HG03571 (cell line): Measurements from ENCODE around the gene MUC5B.

ENCODE experiments used
- ATAC-seq: cut with Tn5 transposase; IDR thresholded peaks from one replicate; pipeline ENCODE4 v1.9.1; 2021; ENCODE audit not compliant: unreplicated experiment

The MUC5B gene

DNA sequence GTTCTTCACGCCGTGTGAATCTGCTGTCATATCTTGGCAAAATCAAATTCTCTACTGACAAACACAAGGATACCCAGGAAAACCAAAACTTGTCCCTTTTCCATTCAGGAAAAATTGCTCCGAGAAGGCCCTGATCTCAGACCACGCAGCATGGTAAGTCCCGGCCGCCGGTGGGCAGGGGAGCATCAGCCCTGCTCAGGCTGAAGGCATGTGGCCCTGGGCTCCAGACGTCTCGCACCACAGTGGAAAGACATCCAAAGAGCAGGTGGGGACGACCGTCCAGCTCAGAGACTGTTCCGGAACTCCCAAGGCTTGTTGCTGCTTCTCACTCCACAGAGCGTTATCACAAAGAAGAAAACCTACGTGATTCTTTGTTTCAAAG is 56.8 kb downstream of the MUC5B start:
- ATAC-seq, result no peak

DNA sequence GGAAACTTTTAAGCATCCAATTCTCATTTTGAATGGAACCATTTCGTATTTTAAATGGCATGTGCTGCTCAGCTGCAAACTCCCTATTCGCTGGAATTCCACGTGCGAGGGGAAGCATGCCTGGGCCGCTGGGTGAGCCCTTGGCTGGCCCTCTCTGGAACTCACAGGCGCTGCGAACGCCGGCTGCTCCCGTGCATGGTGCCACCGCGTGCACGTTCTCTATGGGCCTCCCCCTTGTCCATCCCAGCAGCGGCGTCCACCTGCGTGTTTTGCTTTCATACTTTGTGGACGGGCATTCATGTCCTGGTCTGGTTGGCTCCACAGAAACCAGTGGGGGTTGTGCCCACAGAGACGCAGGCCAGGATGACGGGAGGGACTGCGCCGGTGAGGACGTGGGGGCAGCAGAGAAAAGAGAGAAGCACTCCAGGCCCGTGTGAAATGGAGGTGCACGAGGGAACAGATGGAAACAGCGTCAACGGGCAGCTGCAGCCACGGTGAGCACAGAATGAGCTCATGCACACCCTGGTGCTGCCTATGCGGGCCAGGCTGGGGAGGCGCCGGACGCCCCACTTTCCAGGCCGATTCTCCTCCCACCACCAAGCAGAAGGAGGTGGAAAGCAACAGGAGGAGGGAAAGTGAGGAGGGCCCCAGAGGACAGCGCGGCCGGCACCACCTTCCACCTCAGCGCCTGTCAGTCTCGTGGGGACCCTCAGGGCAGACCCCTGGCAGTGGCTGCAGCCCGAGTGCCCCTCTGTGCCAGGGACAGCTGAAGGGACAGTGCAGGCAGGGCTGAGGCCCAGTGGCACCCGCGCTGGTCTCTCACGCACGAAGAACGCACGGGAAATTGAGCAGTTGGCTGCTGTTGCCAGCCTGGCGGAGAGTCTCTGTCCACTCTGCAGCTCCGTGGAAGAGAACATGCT is 57.5 kb downstream of the MUC5B start:
- ATAC-seq, result no peak

DNA sequence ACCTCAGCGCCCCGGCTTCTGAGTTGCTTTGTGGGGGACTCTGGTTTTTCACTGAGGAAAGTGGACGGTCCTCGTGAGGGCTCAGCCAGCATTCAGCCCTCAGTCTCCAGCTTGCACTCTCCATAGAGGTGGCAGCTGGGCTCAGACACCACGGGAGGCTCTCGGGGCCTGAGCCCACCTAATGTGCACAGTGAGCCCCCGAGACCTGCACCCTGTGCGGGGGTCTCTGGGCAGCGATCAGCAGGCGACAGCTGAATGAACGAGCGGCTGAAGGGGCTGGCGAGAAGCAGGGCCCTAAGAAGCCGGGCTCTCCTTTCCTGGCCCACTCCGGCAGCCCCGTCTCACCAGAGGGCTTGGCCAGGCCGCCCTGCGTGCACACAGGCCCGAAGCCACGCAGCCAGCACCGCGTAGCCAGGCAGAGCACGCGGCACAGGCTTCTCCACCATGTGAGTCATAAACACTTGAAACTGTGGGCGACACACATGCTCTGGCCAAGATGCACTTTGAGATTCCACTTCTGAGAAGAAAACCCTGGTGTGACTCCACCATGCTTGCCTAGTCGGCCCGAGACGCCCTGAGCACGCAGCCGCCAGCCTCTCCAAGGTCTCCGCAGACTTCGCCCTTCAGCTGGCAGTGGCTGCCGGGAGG is 58.6 kb downstream of the MUC5B start:
- no peak for ATAC-seq

DNA sequence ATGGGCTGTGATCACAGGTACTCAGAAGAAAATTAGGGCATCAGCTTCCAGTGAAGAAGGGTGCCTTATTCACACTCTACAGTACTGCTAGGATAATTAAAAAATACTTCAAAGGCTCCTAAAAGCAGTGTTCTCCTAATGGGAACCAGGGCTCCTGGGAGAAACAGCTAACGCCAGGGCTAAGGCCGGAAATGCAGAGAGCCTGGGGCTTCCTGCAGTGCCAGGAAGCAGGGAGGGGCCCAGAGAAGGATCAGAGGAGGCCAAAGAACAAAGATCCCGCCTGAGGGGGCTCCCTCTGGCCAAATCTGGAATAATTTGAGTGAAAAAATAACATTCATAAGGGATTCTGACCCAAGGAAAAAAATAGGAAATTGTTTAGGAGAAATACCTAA is 59.1 kb downstream of the MUC5B start:
- ATAC-seq, result no peak

DNA sequence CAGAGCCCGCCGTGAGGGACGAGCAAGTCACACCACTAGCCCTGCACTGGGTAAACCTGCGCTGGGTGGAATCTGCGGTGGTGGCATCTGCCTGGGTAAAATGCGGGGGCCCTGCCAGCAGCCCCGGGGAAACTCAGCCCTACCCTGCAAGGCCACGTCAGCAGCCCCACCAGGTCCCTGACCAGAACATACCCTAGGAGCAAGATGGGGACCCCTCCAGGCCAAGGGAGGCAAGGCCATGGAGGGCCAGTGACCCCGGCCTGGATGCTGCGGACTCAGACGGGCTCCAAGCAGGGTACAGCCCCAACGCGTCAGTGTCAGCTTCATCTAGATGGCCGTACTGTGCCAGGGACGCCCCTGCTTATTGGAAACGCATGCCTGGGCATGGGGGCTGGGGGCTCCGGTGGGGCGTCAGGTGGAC is 60.2 kb downstream of the MUC5B start:
- ATAC-seq, result no peak

DNA sequence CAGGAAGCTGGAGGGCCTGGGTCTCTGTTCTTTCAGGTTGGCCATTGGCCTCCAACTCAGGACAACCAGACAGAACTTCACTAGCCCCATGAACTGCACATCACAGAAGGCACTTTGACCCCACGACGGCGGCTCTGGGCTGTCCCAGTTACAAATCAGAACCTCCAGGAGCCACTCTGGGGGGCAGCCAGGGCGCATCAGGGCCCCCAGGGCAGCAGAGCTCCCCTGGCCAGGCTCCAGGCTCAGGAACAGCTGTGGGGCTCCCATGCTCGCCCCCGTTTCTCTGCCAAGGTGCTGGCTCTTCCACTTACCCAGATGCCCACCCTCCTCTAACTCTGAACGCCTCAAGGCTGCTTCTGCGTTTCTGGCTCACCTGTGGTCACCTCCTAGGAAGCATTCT is 61.0 kb downstream of the MUC5B start:
- no peak for ATAC-seq

DNA sequence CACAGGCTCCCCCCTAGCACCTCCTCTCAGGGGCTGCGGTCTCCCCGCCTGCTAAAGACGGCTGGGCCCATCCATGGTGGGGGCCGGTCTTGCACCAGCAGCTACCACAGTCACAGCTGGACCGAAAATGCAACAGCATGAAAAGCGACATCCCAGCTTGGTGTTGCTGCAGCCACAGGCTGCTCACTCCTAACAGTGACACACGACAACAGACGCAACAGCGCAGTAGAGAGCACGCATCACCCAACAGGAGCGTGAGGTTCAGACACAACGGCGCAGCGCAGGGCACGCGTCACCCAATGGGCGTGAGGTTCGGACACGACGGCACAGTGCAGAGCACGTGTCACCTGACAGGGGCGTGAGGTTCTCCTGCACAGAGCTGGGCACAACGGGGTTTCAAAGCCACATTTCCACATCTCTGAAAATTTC is 62.5 kb downstream of the MUC5B start:
- ATAC-seq, result no peak

DNA sequence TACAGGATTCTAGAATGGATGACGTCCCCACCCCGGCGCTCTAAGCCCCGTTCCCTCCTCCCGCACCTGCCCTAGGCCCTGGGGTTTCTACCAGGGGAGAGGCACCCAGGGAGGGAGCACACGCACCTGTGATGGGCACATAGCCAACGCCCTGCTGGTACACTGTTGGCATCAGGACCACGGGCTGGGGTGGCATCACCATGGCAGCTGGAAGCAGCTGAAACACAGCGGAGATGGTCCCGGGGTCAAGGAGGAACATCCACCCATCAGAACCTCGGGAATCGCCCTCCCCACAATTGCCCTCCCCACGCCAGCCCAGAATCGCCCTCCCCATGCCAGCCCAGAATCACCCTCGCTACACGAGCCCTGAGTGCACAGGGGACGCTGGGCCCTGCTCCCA is 63.0 kb downstream of the MUC5B start:
- no peak for ATAC-seq

DNA sequence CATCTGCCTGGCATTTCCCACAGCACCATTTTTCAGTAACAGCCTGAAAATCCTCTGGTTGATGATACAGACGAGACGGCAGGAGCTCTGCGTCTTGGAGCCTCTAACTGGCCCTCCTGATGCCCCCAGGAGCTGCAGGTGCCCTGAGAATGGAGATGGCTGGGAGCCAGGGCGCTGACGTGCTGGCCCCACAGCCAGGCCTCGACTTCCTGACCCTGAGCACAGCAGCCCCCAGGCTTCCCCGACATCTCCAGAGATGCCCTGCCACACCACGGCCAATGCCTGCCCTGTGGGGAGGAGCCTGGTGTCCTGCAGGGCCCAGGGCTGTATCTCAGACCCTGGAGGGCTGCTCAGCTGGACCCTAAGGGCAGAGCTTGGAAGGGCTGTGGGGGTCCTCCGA is 65.1 kb downstream of the MUC5B start:
- no peak for ATAC-seq

DNA sequence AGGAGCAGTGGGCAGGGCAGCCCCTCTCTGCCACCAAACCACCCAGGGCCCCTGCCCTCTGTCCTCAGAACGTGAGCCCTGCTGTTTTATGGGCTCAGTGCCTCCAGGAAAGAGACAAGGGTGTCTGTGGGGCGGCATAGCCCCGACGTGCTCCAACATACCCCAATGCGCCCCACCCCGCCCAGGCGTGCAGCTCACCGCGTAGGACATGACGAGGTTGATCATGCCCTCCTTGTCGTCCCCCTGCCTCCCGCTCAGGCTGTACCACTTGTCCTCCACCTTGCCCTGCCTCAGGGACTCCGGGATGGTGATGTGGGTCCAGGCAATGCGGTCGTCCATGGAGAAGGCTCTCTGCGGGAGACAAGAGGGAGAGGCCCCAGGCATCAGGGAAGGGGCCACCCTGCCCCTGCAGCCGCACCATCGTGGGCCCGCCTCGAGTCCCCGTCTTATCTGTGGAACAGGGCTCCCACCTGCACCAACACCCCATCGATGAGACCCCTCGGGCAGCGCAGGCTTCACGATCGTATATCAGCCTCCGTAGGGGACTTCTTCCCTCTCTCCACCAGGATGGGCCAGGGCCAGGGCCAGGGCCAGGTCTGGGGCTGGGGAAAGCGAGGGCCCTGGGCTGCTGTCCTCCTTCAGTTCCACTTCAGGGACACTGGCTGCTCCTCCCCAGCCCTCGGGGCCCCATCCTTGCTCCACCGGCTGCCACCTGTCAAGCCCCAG is 65.7 kb downstream of the MUC5B start:
- no peak for ATAC-seq

DNA sequence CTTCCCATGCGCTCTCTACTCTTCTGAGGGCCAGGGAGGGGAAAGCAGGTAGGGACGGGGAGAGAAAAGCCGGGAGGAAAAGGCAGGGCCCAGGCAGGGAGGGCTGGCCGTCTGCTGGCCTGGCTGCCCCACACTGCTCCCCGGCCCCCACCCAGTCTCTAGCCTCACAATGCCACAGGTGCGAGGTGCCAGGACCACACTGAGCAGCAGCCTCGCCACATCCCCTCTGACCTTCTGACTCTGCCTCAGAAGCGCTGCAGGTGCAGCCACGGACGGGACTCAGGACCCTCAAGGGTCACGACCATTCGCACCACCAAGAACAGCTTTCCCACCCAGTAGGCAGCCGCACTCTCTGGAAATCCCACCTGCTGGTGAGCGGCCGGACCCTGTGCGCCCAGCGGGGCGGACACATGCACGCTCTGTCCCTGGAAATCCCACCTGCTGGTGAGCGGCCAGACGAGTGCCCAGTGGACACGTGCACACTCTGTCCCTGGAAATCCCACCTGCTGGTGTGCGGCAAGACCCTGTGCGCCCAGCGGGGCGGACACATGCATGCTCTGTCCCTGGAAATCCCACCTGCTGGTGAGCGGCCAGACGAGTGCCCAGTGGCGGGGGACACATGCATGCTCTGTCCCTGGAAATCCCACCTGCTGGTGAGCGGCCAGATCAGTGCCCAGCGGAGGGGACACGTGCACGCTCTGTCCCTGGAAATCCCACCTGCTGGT is 66.5 kb downstream of the MUC5B start:
- no peak for ATAC-seq

DNA sequence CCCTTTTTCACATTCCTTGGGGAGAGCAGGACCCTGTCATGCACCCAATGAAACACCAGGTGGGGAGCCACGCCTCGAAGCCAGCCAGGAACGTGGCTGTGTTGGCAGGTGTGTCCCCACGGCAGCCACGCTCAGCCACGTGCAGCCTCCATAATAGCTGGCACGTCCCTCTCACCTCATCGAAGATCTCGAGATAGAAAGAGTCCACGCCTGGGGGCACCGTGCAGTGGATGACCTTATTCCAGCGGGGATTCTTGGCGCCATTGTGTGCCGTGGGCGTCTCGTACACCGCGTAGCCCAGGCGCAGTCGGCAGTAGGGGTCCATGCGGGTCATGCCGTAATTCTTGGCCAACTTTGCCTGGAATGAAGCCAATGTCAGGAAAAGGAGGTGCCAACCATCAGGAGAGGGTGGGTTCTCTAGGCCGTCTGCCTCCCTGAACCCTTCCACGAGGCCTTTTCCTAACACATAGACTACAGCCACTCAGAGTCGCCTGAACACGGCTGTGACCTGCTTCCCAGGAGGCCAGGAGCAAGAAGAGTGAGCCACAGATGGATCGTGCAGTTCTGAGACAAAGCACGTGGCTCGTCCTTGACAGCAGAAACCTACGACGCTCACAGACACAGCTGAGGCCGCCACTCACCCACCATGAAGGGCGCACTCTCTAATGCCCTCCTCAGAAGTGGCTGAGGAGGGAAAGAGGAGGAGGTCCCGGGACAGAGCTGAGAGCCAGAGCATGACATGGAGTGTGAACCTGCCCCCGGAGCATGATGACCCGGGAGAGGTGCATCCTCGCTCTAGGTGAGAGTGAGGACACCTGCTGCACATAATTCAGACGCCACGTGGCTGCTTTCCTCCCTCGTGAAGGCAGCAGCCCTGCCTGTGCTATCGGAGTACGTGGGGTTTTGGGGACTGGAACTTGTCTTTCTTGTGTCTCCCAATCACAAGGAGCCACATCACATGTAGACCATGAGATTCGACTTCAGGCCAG is 67.5 kb downstream of the MUC5B start:
- ATAC-seq, result no peak

DNA sequence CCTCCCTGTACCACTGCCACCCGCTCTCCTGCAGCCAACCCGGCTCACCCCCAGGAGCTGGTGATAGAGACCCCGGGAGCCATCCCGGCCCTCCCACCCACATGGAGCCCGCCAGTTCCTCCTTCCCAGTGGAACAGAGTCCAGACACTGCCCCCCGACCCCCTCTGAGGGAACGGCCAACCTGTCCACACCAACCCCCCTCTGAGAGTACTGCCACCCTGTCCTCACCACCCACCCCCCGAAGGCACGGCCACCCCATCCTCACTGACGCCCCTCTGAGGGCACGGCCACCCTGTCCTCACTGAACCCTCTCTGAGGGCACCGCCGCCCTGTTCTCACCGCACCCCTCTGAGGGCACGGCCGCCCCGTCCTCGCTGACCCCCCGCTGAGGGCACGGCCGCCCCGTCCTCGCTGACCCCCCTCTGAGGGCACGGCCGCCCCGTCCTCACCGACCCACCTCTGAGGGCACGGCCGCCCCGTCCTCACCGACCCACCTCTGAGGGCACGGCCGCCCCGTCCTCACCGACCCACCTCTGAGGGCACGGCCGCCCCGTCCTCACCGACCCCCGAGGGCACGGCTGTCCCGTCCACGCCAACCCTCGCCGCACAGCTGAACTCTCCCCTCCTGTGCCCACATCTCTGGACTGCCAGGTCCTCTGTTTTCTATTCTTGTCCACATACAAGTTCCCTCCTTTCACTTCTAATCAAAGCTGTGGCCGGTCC is 68.6 kb downstream of the MUC5B start:
- no peak for ATAC-seq

DNA sequence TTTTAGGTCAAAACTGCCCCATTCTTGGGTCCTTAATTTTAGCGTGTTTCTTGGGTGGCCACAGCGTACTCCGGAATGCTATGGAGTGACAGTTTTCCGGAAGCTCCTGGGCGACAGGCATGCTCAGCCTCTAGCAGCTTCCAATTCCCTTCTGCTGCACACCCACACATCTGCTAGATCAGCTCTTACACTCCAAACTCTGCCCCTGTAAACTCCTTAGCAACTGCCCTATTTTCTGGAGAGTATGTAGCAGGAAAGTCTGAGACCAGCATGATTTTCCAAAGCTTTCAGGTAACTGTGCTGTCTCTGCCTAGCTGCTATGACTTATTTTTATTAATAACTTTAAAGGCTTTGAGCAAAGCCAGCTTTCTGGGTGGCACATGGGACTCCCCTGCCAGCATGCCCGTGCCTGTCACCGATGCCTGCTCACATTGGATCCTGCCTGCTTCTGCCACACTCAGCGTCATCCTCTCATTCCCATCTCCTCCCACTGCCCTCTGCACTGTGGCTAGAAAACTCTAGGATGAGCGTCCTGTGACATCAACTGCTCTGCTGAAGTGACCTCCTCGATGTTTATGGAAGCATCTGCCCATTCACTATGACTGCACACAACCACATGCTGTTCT is 69.3 kb downstream of the MUC5B start:
- ATAC-seq, result no peak

DNA sequence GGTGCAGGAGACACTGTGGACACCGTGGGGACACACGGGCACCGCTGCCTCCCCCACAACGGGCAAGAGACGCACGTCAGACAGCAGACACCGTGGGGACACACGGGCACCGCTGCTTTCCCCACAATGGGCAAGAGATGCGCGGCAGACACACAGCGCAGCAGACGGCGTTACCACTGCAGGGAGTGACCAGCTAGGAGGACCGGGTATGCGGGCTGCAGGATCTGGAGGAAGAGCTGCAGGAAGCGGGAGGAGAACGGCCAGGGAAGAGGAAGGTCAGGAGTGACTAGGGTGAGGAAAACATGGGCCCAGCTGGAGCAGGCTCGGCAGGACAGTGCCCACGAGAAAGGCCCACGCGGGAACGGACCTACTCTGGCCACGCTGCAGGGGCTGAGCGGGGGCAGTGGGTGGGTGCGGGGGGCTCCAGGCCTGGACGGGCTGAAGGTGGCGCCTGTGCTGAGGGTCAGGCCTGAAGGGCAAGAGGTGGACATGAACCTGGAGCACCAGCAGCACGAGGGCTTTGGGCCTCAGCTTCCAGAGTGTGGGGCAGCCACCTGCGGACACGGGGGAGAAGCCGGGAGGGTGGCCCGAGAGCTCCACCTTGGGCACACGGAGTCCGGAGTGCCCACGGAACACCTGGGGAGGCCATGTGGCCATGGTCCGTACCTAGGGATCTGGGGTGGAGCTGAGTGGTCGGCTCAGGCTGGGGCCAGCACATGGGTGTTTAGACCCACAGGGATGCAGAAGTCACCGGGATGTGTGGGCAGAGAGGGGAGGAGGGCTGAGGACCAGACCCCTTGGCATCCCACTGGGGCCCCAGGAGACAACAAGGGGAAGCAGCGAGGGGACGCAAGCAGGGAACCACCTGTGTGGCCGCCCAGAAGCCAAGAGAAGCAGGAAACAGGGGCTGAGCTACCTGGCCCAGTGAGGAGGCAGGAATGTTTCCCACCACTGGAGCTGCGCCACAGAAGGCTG is 70.1 kb downstream of the MUC5B start:
- ATAC-seq, result no peak

DNA sequence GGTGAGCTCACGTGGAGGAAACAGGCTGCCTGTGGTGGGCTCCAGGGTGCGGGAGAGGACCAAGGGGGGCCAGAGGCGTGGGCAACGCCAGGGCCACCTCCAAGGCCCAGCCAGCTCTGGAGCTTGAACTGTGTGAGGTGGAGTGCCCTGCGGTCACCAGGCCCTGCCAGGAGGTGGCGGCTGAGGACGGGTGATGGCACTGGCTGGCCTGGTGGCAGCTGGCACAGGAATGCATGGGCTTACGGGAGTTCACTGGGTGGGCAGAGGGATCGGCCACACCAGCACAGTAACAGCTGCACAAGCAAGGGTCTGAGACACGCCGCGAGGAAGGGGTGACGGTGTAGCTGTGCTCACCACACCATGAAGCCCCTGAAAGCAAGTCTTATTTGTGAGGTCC is 70.8 kb downstream of the MUC5B start:
- no peak for ATAC-seq

DNA sequence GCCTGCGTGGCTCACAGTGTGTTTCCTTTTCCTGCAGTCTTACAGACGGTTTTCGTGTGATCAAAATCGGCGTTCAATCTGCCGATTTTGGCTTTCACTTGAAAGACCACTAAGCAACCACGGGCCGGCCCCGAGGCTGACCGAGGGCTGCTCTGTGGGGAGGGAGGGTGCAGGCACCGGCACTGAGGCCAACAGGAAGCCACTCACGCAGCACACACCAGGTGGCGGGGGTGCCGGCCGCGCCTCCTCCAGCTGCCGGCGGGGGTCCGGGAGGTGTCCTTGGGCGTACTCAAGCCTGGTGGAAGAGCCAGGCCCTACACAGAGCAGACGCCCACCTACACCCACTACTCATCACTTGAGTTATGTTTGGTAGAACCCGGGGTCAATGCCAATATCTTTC is 72.2 kb downstream of the MUC5B start:
- no peak for ATAC-seq

DNA sequence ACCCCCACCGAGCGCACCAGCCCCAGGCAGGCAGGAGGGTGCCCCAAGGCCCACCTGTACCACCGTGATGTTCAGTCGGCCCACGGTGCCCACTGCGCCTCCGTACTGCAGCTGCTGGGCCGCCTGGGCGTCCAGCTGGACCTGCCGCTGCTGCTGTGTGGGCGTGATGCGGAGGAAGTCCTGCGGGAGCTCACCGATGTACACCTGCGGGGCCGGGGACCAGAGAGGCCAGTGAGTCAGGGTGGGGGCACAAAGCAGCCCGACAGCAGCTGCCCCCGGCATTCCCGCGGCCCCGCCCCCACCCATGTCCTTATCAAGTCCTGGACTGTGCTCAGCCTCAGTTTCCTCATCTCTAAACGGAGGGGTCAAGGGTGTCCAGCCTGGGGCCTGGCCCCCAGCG is 72.7 kb downstream of the MUC5B start:
- no peak for ATAC-seq
